NCI-H1105 (cell line): ENCODE results near the gene BLVRB.

Experiments
- DNase-seq: peaks from one replicate; lab custom pipeline; 2025; lab: John Stamatoyannopoulos, UW

The BLVRB gene

DNA sequence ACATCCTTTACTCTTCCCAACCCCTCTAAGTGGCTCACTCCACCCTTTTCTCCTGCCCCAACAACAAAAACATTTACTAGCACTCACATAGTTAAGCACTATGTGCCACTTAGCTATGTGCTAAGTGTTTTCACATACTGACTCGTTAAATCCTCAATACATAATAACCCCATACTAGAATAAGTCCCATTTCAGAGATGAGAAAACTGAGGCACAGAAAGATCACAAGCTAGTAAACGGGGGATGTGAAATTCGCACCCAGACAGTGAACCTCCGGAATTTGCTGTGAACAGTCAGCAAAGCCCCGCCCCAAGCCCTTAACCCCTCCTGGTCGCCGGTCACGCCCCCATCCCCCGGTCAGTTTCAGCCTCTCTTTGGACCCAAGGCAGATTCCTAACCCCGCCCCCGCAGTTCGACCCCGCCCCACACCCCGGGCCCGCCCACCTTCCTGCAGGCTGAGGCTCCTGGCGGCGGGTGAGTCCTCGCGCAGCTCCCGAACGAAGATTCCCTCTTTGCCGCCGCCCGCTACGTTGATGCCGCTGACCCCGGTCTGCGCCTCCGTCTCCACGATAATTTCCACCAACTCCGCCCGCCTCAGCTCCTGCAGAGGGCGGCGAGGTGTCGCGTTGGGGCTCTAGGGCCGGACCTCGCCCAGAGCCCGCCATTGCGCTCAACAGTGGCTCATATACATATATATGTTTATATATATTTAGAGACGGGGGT, 62.1 kb downstream of the BLVRB start:
- DNase-seq = peak; percentile 30

DNA sequence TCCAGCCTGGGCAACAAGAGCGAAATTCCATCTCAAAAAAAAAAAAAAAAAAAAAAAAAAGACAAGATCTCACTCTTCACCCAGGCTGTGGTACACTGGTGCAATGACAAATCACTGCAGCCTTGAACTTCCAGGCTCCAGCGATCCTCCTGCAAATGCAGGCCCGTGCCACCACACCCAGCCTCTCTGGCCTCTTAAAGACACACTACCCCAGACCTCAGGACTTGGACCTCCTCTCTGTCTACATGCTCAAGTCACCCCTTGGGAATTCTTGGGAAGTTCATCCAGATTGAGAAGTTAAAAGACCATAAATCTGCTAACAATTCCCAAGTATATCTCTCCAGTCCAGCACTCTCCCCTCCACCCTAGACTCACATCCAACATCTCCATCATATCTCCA, 65.0 kb downstream of the BLVRB start:
- DNase-seq = no peak

DNA sequence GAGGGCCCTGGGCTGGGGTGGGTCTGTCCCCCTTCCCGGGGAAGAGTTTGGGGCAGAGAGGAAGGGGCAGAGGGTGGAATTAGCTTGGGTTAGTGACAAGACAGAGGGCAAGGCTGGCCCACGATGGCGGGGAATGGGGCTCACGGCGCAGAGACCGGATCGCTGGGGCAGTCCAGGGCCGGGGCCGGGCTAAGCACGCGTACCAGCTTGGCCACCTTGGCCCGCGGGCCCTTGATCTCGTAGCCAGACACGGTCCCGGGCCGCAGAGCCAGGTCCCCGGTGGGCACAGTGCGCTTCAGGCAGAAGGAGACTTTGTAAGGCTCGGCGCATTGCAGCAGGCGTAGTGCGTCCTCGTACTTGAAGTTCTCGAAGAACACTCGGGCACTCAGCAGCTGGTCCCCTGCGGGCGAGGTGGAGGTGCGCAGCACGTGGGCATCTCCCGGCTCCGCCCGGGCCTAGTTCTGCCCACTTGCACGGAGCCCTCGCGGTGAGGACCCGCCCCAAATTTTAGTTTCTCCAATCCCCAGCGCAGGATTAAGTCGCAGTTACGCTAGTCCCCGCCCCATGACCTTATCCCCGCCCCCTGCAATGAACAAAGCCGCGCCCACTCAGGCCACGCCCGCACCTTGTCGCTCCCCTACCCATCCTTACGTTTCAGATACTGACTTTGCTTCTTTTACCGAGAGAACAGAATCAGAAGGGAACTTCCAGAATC, 67.0 kb downstream of the BLVRB start:
- peak; percentile 7 for DNase-seq
